IPS DF 4.7 (cell line): Measurements from ENCODE around the gene PSMD7.
"Not testable (repeated sequence)": the region's sequence is repeated elsewhere in the genome, so short reads cannot be mapped to it uniquely, and the experiment has no call there.

Experiments used
- DNase-seq: peaks from one replicate; pipeline ENCODE4 v3.0.0-alpha.2; 2013; ENCODE audit warnings: low spot score; ENCODE audit errors: extremely low read depth

Gene PSMD7

DNA sequence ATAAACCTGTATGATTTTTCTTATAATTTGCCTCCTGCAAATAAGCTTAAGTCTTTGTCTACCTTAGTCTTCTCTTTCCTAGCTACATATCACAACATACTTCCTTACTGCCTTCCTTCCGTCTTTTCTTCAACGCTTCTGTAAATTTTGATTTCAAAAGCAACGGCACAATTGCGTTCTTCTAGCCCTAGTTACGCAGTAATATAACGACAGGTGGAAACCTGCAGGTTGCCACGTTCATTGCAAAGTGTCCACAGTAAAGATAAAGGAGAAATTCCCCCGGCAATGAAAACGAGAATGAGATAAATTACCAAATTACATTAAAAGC, 546 bp upstream of the PSMD7 start:
- no peak for DNase-seq

DNA sequence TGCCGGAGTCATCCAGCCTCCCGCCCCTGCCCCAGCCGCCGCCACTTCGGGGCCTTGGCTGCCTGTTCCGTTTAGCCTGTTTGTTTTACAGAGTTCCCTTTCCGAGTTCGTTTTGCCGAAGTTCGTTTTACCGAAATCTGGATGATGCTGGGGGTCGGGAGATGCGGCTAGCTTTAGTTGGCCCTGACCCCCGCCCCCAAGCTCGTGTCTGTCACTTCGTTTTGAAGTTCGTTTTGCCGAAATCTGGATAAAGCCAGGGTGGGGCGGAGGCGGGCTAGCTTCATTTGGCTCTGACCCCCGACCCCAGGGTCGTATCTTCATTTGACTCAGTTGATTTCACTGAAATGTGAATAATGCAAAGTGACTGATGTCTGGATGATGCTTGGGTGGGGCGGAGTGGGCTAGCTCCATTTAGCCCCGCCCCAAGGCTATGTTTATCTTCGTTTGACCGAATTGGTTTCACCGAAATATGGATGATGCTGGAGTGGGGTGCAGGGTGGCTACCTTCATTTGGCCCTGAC, 591 bp downstream of the PSMD7 start:
- DNase-seq: no peak

DNA sequence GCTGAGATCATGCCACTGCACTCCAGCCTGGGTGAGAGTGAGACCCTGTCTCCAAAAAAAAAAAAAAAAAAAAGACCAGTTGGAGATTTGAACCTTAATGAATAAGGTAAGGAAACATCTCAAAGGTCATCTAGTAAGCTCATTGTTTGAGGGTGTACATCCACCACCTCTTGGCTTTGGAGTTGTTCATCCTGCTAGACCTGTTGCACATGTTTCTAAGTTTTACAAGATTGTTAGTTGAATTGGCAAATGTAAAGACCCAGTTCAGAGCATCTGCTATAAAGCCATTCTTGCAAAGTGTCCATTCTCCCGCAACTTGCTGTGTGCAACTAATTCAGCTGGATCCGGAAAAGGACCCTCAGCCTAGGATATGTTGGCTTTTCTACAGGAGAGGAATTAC, 1.5 kb downstream of the PSMD7 start:
- no peak for DNase-seq

DNA sequence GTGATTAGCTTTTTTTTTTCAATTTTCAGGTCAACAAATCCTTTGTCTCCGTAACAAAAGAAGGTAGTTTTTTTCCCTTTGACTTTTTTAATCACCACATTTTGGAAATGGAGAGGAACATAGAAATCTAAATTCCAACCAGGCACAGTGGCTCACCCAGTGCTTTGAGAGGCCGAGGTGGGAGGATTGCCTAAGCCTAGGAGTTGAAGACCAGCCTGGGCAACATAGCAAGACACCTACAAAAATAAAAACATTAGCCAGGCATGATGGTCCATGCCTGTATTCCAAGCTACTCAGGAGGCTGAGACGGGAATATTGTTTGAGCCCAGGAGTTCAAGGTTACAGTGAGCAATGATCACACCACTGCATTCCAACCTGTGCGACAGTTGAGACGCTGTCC, 5.7 kb downstream of the PSMD7 start:
- DNase-seq: no peak

DNA sequence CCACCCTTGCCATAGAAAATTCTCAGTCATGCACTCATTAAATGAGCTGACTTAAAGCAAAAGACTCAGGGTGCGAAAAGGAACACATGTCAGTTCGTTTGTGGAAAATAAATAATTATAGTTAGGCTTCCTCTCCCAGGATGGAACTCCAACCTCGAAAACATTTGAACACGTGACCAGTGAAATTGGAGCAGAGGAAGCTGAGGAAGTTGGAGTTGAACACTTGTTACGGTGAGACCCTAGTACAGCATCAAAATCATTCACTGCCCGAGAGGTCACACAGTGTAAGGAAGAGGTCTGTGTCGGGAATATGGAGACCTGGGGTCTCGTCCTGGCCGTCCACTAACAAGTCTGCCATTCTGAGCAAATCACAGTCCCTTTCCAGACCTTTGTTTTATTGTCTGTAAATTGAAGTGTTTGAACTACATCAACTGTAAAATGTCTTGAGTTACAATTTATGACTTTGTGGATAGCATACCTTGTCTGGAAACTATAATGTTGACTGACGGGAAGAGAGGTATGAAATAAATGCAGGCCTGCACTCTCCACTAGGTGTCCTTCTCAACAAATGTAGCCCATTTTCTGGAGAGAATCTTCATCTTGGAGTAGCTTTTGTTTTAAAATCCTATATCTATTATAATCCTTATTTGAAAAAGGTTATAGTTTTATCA, 7.7 kb downstream of the PSMD7 start:
- no peak for DNase-seq

DNA sequence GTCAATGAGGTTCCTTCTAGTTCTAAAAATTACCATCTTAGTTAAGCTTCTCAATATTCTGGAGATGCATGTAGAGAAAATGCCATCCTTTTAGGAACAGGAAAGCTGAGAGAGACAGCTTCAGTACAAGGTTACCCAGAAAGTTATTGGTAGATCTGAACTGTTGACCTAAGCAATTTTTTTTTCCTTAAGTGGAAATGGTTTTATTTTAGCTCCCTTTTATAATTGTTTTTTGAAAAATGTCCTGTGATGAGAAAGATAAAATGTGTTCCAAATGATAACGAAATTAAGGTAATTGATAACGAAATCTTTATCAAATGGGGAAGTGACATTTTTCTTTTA, 8.2 kb downstream of the PSMD7 start:
- no peak for DNase-seq

DNA sequence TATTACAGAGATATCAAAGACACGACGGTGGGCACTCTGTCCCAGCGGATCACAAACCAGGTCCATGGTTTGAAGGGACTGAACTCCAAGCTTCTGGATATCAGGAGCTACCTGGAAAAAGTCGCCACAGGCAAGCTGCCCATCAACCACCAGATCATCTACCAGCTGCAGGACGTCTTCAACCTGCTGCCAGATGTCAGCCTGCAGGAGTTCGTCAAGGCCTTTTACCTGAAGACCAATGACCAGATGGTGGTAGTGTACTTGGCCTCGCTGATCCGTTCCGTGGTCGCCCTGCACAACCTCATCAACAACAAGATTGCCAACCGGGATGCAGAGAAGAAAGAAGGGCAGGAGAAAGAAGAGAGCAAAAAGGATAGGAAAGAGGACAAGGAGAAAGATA, 8.7 kb downstream of the PSMD7 start:
- no peak for DNase-seq

DNA sequence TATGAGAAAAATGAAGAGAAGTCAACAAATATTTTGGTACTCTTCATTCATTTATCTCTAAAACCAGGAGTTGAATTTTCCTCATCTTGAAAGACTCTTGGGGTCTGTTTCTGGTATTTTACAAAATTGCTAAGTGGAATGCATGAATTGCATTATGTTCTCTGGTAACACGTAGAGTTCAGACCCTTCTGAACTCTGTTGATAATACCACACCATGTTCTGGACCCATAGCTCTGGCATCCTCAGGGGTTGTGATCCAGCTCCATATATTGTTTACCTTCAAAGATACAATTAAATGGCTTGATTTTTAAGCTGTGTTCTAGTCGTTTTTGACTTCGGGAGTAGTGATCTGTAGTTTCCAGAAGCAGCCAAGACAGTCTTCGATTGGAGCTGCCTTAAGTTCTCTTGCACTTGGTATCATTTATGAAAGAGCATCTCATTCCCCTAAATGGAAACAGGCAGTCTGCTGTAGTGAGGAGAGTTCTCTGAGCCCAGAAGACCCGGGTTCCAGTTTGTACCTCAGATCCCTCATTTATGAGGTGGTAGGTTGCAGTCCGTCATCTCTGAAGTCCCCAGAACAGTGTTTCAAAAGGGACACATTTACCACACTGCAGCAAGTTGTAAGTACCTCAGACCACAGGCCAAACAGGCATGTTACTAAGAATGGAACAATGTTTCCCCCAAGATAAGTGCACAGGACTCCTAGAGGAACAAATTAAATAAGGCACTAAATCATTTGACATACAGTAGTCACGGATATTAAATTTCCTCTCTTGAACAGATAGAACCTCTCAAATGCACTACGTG, 9.6 kb downstream of the PSMD7 start:
- no peak for DNase-seq

DNA sequence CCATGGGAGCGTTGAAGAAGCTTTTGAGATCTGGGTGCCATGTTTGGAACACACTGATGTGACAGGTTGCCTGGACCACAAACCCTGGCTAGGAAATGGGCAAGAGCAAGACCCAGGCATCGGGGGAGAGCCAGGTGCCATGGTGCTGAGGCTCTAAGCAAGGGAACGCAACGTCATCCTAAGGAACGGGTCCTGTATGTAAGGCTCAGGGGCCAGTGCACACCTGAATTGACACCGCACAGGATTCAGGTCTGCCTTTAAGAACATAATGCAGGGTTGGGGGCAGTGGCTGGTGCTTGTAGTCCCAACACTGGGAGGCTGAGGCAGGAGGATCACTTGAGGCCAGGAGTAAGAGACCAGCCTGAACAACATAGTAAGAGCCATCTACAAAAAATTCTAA, 10.8 kb downstream of the PSMD7 start:
- DNase-seq: no peak

DNA sequence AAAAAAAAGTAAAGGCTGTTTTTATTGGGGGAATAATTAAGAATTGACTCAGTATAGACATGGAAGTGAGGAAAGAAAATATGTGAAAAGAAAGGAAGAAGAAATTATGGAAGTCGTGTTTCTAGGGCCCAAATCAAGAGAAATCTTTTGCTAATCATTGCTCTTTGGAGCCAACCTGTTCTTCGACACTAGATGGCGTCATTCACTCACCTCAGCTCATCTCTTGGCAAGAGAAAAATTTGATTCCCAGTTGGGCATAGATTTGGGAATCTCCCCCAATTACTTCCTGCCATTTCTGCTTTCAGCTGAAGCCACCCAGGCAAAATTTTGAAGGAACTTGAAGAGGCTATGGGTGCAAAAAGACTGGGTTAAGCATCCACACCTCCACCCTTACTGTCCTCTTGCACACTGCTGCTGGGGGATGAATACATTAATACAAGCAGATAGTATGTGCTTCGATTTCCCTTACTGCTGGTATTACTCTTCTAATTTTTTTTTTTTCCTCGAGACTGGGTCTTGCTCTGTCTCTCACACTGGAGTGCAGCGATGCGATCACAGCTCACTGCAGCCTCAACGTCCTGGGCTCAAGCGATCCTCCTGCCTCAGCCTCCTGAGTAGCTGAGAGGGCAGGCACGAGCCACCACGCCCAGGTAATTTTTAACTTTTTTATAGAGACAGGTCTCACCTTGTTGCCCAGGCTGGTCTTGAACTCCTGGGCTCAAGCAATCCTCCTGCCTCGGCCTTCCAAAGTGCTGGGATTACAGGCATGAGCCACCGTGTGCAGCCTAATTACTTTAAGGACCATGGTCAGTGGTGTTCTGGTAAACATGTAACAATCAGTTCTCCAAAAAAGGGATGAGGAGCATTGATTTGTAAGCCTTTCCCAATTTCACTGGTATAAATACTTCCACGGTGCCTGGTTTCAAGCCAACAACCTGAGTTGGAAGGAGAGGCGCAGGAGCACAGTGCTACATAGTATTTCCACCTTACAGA, 13.5 kb downstream of the PSMD7 start:
- no peak for DNase-seq

DNA sequence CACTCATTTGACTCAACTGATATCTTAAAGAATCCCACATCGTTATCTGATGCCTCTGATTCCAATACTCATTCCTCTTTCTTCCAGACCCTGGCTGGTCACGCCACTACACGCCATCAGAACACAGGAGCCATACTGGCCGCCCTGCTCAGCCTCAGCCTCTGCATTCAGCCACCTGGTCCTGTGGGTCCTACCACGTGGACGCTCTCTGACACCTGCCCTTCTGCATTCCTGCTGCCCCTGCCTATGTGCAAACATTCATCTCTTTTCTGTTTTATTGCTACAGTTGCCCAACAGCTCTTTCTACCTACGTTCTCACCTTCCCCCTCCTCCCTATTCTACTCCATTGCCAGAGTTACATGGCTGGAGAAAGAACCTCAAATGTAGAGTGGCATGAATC, 18.4 kb downstream of the PSMD7 start:
- no peak for DNase-seq

DNA sequence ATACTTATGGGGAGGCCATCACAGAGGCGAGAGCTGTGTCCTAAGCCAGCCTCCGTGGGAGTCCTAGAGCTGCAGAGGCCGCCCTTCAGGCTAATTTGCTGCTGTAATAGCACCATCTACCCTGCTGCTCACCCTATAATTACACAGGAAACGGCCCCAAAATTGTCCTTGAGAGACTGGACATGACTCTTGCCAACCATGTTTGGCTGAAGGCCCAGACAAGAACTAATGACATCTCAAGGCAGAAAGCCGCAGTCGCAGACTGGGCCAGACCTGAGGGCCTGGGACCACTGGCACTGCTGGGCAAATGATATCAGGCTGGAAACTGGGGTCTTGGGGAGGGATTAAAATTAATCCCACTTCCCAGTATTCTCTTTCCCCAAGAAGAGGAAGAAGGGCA, 24.1 kb downstream of the PSMD7 start:
- DNase-seq: no peak

DNA sequence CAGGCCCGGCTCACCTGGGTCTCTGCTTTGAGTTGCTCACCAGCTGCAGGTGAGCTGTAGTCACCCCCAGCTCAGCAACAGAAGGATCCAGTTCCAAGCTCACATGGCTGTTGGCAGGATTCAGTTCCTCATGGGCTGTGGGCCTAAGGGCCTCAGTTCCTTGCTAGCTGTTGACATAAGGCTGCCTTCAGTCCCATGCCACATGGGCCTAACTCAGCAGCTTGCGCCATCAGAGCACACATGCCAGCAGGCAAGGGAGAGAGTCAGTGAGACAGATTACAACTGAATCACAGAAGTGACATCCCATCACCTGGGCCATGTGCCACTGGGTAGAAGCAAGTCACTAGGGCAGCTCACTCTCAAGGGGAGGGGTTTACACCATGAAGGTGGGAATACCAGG, 24.7 kb downstream of the PSMD7 start:
- DNase-seq: no peak

DNA sequence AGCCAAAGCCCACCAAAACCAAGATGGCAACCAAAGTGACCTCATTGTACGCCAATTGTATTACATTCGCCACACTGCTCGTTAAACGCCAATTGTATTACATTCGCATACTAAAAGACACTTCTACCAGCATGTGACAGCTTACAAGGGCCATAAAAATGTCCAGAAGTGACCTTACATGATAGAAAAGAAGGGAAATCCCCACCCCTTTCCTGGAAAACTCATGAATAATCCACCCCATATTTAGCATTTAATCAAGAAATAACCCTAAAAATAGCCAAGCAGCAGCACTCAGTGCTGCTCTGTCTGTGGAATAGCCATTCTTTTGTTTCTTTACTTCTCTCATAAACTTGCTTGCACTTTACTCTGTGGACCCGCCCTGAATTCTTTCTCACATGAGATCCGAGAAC, 25.7 kb downstream of the PSMD7 start:
- no peak for DNase-seq

DNA sequence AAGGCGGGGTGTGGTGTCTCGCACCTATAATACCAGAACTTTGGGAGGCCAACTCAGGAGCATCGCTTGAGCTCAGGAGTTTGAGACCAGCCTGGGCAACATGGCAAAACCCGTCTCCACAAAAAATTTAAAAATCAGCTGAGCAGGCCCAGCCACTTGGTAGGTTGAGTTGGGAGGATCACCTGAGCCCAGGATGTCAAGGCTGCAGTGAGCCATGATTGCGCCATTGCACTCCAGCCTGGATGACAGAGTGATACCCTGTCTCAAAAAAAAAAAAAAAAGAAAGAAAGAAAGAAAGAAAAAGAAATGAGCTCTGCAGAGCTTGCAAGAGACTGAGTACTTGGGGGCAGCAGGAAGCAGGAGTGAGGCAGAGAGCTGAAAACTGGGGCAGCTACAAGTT, 28.2 kb downstream of the PSMD7 start:
- DNase-seq: not testable (repeated sequence)

DNA sequence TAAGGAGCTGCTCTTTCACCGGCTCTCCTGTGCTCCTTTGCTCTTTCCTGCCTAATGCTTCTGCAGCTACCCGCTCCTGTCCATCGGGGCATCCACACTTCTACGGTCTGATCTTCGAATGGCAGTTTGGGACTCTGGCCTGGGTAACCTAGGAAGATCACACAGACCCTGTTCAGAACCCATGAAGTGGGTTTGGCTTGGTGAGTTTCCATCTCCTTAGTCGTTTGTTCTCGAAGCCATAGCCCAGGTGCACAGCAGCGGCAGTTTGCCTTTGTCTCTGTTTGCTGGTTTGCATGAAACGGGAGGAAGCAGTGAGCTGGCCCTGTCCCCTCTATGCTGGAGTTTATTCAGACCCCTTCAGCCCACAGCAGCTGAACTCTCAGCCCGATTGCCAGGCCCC, 29.0 kb downstream of the PSMD7 start:
- DNase-seq: no peak

DNA sequence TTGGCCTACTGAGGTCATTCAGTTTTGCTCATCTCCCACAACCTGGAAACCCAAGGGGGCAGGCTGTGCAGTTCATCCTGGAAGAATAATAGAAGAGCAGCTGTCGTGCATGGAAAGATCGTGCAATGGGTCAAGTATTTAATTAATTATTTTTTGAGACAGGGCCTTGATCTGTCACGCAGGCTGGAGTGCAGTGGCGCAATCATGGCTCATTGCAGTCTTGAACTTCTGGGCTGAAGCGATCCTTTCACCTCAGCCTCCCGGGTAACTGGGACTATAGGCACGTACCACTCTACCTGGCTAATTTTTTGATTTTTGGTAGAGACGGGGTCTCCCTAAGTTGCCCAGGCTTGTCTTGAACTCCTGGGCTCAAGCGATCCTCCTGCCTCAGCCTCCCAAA, 31.7 kb downstream of the PSMD7 start:
- not testable (repeated sequence) for DNase-seq

DNA sequence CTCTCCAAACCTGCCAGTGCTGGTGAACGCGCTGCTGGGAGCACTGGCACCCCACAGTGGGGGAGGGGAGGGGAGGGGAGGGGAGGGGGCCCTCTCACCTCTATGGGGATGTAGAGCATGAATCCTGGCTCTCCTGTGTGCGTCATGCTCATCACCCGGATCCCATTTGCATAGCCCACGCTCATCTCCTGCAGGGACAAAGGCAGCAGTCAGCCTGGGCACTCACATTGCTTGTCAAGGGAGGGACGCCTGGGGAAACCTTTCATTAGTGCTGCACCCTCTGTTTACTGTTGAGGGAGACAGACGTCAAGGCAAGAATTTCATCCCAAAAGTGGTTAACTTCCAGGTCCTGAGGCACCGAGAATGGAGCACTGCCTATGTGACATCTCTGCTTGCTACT, 35.9 kb downstream of the PSMD7 start:
- DNase-seq: not testable (repeated sequence)

DNA sequence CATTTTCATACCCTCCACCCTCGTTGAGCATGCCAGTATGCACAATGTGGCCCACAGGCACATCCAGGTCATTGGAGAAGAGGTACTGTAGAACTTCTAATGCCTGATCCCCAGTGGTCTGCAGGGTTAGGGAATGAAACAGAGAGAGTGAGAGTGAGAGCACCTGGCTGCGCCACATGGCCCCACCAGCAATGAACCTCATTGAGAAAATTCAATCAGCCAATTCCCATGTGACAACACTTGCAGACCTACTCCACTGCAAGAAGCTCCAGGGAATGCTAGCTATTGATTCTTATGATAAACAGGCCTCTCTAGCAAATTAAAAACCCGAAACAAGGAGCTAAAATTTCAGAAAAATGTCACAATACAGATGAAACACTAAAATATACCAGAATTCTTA, 40.9 kb downstream of the PSMD7 start:
- not testable (repeated sequence) for DNase-seq

DNA sequence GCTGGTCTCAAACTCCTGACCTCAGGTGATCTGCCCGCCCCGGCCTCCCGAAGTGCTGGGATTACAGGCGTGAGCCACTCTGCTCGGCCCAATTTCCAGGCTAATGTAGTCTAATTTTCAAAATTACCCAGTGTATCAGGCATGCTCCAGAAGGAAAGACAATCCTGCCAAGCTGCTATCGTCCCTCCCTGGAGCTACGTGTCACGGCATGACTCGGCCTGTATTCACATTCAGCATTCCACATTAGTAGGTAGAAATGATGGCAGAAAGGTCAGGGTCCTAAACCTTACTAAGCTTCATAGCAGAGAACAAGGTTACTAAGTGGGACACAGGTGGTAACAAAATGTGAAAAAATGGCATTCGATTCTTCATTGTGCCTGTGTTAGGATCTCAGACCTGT, 42.6 kb downstream of the PSMD7 start:
- DNase-seq: not testable (repeated sequence)

DNA sequence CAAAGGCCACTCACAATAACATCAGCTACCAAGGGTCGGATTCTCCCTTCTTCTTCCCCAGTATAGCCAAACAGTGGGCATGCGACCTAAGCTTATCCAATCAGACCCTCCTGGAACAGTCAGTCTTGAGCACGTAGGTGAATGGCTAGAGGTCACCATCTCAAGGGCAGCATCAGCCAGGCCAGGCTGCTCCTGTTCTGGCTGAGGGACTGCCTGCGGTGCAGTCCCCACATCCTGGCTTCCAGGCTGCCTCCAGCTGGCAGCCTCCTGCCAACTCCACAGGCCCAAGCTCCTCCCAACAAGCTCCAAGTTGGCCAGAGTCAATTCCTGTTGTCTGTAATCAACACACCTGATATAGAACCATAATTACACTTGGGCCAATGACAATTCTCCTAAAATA, 56.4 kb downstream of the PSMD7 start:
- DNase-seq: not testable (repeated sequence)
